ENCODE measurements around the gene FIGLA.

Gene FIGLA

DNA sequence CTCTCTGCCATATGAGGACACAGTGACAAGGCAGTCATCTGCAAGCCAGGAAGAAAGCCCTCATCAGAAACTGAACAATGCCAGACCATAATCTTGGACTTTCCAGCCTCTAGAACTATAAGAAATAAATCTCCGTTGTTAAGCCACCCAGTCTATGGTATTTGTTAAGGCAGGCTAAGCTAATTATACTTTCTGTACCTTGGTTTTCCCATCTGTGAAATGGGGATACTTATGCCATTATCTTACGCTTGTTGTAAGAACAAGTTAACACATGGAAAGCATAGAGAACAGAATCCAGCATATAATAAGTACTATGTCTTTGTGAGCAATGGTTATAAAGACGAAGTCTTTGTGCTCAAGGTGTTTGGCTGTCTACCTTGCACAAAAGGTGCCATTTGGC lies 14.2 kb downstream of the FIGLA start:
- no peak for DNase-seq (ENCODE audit: low read depth, low spot score)

DNA sequence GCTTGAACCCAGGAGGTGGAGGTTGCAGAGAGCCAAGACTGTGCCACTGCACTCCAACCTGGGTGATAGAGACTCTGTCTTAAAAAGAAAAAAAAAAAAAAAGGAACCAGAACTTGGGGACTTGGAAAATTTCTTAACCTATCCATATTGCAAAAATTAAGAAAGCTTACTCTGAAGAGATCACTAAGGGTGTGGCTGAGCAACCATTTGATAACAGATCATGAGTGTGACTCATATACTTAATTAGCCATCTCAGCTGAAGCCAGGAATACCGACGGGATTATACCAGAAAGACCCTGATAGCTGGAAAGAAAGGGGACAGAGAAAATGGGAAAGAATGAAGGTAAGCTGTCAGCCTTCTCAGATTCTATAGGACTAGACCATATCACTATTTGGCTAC lies 15.3 kb downstream of the FIGLA start:
- DNase-seq (ENCODE audit: low read depth, low spot score) = no peak

DNA sequence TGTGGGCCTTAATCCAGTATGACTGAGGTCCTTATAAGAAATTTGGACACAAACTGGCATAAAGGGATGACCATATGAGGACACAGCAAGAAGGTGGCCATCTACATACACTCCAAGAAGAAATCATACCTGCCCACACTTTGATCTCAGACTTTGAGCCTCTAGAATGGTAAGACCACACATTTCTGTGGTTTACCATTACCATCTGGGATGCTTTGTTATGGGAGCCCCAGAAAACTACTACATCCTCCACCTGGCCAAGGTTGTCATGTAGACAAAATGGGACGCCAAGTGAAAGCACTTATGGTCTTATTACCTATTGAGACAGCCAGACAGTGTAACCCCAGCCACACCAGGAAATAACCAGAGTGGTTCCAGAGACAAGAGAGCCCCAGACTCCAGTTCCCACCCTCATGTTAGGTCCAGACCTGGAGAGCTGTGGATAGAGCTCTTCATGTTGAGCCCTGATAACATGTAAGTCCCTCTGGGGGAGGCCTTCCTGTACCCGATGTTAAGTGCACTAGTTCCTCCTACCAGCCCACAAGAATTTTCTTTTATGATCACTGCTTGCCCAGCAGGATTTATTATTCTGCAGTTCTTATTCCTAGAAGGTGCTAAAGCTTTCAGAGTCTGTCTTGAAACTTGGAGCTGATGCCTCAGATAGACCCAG lies 17.8 kb downstream of the FIGLA start:
- no peak for DNase-seq (ENCODE audit: low read depth, low spot score)

DNA sequence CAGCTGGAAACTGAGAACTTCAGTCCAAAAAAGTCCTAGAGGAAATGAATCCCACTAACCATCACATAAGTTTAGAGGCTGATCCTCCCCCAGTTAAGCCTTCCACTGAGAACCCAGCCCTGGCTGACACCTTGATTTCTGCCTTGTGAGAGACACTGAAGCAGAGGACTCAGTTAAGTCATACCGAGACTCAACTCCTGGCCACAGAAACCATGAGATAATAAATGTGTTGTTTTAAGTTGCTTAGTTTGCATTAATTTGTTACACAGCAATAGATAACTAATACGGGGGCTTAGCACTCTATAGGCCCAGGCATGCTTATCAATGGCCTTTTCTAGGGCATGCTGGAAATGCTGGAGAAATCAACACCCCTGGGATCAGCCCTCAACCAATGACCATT lies 19.0 kb downstream of the FIGLA start:
- no peak for DNase-seq (ENCODE audit: low read depth, low spot score)

DNA sequence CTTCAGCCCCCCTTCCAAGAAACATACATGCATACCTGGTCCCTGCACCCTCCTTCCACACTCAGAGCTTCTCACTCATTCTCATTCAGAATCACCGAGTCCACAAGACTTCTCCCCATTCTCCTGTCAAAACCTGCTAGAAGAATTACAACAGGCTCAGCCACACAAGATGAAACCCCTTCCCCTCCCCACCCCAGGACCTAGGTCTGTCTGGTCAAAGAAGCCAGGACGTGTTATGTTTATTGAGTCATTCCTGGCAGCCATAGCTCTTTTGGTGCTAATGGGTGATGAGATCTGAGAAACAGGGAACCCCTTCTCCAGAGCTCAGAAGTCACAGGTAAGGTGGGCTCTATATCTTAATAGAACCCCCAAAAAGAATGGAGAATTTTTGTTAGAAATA lies 21.0 kb downstream of the FIGLA start:
- no peak for DNase-seq (ENCODE audit: low read depth, low spot score)

DNA sequence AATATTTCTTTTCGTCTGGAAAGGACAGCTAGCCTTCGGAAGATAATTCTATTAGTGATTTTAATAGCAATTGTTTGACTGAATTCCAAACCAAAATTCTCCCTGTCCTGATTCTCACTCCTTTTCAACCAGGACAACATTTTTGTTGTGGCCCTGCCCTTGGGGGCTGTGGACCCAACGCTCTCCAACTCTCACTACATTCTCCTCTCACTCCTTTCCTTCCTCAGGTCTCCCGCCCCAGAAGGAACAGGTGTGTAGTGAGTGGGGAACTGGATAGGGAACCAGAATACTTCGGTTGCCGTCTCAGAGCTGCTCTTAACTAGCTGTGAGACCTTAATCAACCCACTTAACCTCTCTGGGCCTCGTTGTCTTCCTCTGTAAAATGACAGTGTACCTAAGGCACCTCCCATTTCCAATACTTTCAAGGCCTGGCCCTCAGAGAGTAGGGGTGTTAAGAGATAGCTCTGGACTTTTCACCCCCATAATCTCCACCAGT lies 21.8 kb downstream of the FIGLA start:
- peak; percentile 32 for DNase-seq (ENCODE audit: low read depth, low spot score)

DNA sequence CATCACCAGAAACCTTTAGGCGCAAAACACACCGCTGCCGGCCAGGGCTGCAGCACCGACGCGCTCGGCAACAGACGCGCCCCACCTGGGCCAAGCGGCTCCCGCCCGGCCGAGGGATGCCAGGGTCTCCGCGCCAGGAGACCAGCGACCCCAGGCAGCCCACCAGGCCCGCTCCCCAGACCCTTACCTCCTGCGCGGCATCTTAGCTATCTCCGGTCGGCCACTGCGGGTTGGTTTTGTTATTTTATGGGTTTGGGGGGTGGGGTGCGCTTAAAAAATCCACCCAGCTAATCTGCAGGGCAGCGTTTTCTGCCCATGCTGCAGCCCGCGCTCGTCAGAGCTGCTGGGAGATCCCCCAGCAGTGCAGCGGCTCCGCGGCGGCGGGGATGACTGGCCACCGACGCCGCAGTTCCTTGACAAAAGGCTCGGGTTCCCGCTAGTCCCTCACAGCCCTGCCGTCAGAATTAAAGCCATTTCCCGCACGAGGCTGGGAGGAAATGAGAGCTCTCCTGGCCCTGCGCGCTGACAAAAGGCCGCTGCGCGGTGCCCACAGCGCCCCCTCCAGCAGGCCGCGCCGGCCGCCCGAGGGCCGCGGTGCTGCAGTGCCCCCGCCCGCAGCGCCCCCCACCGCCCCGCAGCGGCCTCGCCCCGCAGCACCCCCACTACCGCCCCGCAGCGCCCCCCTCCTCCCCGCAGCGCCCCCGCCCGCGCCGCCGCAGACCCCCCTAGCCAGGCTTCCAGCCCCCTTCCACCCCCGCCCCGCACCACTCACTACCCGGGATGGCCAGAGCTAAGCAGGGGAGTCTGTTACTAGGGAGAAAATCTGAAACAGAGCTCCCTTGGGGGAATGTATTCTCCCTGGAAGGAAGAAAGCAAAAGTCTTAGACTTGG lies 22.5 kb downstream of the FIGLA start, which contains the start of gene ADD2:
TSS of gene ADD2 (minus strand) at position 502 of the 891 bp plus-strand sequence. CDS start 61,792 bp downstream, outside the sequence.
- peak; percentile 78 for DNase-seq (ENCODE audit: low read depth, low spot score)

DNA sequence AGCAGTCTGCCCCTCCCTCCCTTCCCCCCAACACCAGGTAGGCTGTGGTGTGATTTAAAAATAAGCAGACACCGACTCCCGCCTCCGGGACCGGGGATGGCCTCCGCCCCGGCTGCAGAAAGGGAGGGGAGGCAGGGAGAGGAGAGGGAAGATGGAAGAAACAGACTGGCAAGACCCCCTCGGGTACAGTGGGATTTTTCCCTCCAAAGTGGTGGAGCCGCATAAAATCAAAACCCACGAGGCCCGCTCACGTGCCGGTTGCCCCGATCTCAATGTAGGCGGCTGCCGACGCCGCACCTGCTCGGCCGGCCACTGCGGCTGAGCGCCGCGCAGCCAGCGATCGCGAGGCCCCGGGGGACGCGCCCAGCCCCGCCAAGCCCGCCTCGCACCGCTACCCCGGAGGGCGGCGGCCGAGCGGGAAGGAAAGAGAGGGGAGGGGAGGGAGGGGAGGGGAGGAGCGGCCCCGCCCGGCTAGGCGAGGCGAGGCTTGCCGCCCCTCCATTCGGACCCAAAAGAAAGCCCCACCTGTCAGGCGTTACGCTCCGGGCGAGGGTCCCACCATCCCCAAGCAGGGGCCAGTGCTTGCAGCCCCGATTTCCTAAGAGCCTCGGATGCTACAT lies 23.3 kb downstream of the FIGLA start:
- peak; percentile 79 for DNase-seq (ENCODE audit: low read depth, low spot score)

DNA sequence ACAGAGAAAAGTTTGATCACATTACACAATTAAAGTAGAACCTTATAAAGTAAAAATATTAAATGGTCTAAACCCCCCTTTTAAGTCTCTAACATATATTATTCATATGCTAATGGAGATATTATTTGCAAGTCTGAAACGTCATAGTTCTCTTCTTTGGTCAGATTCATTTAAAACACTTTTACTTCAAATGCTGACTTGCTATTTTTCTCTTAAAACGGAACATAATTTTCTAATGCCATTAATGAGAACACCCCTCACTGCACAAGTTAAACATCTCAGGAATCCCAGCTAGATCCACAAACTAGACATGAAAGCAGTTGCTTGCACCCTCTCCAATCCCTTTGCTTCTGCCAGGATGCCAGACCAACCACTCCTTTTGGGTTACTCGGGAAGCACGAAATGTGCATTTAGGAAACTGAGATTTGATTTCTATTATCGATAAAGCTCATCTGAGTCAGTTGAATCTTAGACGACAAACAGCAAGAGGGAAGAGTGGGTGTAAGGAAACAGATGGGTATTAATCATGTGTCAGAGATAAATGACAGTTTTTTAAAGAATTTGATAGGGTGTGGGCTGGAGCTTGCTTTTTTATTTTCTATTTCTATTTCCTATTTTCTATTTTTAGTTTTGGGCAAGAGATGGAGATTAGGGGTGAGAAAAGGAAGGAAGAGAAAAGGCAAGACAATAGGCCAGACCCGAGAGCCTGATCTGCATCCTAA lies 23.9 kb downstream of the FIGLA start:
- no peak for DNase-seq (ENCODE audit: low read depth, low spot score)

DNA sequence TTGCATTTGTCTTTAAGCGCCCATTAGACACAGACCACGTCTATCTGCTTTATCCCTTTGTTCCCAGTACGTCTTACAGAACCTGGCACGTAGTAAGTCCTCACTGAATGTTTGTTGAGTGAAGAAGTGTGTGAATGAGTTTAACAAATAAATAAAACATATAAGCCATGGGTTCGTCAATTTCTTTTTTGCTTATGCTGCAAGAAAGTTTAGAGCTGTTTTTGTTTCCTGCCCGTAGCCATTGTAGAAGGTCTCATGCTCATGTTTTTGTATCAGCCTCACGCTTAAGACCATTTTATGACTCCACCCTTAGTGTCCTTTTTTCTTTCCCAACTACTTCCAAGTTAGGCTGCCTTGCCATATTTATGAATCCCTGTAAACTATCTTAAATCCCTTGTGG lies 24.9 kb downstream of the FIGLA start:
- no peak for DNase-seq (ENCODE audit: low read depth, low spot score)

DNA sequence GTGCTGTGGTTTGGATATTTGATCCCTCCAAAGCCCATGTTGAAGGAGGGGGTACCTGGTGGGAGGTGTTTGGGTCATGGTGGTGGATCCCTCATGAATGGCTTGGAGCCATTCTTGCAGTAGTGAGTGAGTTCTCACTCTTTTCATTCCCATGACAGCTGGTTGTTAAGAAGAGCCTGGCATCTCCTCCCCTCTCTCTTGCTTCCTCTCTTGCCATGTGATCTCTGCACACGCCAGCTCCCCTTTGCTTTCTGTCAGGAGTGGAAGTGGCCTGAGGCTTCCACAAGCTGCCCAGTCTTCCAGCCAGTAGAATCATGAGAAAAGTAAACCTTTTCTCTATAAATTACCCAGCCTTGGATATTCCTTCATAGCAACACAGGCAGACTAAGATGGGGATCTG lies 31.0 kb downstream of the FIGLA start:
- no peak for DNase-seq (ENCODE audit: low read depth, low spot score)

DNA sequence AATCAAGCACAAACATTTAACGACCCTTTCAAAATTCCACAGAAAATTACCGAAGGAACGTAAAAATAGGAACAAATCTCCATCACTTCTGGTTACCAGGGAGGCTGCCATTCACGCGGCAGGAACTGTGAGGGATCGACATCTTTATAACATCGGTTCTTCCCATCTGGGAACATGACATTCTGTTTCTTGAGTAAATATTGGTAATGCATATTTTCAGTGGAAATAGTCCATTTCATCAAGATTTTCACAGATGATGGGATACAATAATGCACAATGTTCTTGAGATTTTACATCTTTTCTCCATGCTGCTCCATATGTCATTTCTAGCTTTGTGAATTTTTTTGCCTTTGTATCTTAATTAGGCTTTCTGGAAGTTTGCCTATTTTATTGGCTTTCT lies 32.5 kb downstream of the FIGLA start:
- no peak for DNase-seq (ENCODE audit: low read depth, low spot score)

DNA sequence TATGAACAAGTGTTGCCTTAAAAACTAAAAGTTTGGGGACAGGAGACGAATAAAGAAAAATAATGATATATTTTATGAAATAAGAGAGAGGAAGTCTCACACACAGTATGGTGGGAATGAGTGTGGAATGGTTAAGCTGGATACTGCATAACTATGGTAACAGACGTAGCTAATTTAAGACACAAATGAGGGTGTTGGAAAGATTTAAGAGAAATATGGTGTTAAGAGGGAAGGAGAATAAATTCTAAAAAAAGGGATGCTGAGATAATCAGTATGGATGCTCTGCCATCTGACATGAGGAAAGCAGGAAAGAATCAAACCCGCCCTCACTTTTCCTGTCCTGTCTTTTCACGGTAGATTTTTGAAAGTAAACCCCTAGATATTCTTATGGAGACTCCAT lies 33.1 kb downstream of the FIGLA start:
- no peak for DNase-seq (ENCODE audit: low read depth, low spot score)

DNA sequence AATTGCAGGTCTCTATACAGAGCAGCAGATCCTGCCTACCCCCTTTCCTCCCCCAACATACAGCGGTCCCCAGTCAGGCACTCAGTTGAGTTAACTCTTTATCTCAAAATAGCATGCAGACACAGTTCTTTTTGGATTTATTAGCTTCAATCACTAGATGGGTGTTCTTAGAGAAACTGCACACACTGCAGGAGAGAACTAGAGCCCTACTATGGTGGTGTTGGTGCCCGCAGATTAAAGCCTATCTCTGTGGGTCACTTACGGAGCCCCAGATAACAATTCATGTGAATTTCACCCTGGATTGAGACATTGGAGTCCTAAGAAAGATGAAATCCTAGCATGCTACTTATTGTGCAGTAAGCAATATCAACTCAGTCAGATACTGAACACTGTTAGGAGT lies 34.3 kb downstream of the FIGLA start:
- no peak for DNase-seq (ENCODE audit: low read depth, low spot score)

DNA sequence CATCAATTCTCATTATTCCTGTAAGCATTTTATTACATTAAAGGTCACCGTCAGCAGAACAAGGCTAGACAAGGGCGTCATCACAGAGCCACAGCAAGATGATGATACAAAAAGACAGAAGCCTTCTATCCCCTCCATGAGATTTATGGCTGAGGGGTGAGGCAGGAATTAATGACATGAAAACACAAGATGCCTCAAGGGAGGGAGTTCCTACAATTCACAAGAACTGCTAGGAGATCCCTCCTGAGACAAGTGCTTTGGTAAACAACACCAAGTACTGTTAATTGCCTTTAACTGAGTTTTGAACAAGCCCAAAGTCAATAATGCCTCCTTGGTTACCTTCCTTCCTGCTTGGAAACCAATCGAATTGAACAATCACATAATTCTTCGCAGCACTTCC lies 36.5 kb downstream of the FIGLA start:
- DNase-seq (ENCODE audit: low read depth, low spot score) = no peak

DNA sequence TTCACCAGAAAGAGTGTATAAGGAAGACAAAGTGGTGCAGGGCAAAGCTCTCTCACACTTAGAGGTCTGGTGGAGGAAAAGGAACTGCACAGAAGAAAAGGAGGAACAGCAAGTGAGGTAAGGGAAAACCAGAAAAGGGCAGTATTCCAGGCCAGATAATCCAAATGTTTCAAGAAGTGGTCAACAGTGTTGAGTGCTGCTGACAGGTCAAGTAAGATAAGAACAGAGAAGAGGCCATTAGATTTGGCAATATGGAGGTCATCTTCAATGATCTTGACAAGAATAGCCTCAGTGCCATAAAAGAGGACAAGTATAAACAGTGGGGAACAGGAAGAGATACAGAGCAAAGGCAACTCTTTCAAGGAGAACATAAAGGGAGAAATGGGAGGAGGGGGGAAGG lies 37.4 kb downstream of the FIGLA start:
- no peak for DNase-seq (ENCODE audit: low read depth, low spot score)

DNA sequence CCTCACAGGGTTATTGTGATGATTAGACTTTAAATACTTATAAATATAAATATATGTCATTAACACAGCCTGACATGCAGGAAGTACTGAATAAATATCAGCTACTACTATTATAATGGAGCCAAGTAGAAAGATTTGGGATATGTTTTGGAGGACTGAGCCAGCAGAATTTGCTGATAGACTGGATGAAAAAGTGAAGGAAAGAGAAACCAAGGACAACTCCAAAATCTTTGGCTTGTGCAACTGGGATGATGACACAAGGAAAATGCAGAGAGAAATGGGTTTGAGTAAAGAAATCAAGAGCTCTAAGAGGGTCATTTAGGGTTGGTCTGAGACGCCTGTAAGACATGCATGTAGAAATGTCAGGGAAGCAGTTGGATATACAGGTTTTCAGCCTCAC lies 38.0 kb downstream of the FIGLA start:
- no peak for DNase-seq (ENCODE audit: low read depth, low spot score)

DNA sequence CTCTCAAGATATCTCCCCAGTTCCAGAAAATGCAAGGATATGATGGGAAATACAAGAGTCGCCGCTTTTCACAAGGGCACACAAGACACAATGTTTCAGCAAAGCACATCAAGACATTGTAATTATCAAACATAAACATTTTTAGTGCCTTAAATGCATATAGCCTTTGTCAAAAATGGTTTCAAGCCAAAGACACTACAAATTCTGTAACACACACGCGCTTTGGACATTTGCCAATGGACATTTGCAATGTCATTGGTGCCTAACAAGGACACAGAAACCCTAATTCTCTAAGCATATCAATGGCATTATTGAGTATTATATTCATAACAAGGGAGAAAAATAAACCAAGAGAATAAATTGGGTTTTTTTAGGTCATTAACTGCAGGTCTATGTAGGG lies 38.6 kb downstream of the FIGLA start:
- no peak for DNase-seq (ENCODE audit: low read depth, low spot score)

DNA sequence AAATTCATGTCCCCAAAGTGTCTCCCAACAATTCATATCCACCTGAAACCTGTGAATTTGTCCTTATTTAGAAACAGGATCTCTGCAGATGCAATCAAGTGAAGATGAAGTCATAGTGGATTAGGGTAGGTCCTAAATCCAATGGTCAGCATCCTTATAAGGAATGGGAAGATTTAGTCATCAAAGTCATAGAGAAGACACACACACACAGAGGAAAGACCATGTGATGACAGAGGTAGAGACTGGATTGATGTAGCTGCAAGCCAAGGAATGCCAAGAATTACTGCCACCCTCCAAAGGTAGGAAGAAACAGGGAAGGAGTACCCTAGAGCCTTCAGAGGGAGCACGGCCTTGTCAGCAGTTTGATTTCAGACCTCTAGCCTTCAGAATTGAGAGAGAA lies 40.1 kb downstream of the FIGLA start:
- no peak for DNase-seq (ENCODE audit: low read depth, low spot score)

DNA sequence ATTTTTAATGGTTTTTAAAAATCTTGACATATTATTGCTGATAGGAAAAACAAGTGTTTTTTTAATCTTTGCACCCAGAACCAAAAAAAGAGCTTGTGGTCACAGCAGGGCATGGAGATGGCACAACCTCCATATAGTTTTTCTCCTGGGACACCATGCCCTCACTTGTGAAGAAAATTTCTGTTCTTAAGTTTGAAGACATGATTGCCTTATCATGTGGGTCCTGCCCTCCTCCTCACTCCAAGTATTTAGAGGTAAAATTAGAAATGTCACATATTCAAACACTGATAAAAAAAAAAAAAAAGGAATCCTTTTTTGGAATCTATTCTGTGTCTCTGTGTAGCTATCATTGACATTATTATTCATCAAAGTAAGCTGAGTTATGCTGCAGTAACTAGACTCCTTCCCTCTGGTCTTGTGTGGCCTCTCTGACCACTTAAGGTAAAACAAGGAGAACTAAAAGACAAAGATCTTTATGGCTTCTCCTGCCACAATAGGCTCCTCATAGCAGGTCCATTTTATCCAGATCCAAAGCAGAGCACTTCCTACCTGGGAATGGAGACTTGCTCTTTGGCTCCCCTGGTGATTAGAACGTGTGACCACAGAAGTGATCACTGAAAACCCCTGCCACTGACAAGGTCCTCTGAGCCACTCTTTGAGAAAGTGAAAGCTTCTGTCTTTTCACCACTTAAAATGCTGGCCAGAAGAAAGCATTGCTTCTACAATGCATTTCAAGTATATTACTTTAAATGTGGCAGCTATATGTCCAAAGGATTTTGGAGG lies 42.2 kb downstream of the FIGLA start:
- DNase-seq (ENCODE audit: low read depth, low spot score) = peak; percentile 39

DNA sequence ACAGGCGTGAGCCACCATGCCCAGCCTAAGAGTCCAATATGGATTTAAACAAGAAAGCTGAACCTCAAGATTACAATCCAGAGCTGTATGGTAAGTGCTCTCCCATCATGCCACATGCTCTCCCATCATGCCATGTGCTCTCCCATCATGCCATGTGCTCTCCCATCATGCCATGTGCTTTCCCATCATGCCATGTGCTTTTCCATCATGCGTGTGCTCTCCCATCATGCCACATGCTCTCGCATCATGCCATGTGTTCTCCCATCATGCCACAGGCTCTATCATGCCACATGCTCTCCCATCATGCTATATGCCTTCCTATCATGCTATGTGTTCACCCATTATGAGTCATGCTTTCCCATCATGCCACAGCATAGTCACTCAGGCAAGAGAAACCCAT lies 43.2 kb downstream of the FIGLA start:
- no peak for DNase-seq (ENCODE audit: low read depth, low spot score)
